NB4 (cell line): ENCODE measurements around the gene SERPINH1.

Experiments used
- MYC ChIP-seq: IDR thresholded peaks from 2 replicates; pipeline ENCODE4 v1.6.1; 2011; ENCODE audit warnings: low read depth, low read length
- POLR2A ChIP-seq: IDR thresholded peaks from 2 replicates; pipeline ENCODE4 v1.6.1; 2011; ENCODE audit warnings: mild to moderate bottlenecking; ENCODE audit not compliant: insufficient read length; ENCODE audit errors: extremely low read depth
- TF ChIP-seq, protein P1 (sequence below): IDR thresholded peaks from one replicate; pipeline ENCODE4 v1.5.1; 2012; ENCODE audit warnings: low read depth, low read length

DNA sequence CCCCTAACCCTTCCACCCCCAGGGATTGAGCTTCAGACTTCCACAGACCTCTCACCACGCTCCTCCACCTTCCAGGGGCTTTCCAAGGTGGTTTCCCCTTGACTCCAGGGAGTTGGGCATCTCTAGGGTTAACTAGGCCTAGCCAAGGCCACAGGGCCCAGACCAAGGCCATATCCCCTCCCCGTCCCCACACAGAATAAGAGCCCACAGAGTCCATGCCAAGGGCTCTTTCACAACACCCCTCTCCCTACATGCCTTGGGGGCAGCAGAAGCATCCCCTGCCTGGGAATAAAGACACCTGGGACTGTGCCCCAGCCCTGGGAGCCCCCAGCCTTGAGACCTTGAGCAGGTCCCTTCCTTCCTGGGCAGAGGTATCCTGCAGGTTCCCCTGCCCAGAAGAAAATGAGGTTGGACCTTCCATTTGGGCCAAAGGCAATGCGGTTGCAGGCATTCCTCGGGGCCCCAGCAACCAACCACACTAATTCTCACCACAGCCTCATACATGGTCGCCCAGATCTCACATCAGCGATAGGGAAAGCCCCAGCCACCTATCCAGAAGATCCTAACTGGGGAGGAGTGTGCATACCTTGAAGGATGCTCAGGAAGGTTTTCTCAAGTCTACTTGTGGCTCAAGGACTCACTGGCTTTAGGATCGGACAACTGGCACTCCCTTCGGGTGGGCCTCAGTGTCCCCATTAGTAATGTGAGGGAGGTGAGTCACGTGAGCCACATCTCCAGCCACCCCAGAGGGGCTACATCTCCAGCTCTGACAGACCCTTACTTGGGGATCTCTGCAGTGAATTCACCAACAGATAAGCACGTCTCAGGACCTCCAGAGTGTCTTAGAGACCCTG lies 38.0 kb upstream of the SERPINH1 start:
- TF ChIP-seq, protein P1, sequence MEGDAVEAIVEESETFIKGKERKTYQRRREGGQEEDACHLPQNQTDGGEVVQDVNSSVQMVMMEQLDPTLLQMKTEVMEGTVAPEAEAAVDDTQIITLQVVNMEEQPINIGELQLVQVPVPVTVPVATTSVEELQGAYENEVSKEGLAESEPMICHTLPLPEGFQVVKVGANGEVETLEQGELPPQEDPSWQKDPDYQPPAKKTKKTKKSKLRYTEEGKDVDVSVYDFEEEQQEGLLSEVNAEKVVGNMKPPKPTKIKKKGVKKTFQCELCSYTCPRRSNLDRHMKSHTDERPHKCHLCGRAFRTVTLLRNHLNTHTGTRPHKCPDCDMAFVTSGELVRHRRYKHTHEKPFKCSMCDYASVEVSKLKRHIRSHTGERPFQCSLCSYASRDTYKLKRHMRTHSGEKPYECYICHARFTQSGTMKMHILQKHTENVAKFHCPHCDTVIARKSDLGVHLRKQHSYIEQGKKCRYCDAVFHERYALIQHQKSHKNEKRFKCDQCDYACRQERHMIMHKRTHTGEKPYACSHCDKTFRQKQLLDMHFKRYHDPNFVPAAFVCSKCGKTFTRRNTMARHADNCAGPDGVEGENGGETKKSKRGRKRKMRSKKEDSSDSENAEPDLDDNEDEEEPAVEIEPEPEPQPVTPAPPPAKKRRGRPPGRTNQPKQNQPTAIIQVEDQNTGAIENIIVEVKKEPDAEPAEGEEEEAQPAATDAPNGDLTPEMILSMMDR, result no peak
- TF ChIP-seq POLR2A (no peak), MYC (no peak)
